HEK293 (cell line): ENCODE results near the gene FNDC8.
A peak's percentile ranks its signal among the peaks of the same experiment; 100 is the strongest.

ENCODE experiments used
- GLIS1 ChIP-seq: fragments of 450-650 bp; formaldehyde crosslinking; IDR thresholded peaks from 2 replicates; pipeline ENCODE4 v1.5.1; 2016; ENCODE audit warnings: missing biosample characterization, missing genetic modification characterization
- IKZF3 ChIP-seq: fragments of 450-650 bp; IDR thresholded peaks from 2 replicates; pipeline ENCODE4 v1.5.0; 2018; ENCODE audit warnings: missing biosample characterization, mild to moderate bottlenecking, missing genetic modification characterization, moderate library complexity
- RBAK ChIP-seq: fragments of 450-650 bp; formaldehyde crosslinking; IDR thresholded peaks from 2 replicates; pipeline ENCODE4 v1.5.1; 2016; ENCODE audit warnings: missing biosample characterization, missing genetic modification characterization
- SALL2 ChIP-seq: fragments of 450-650 bp; formaldehyde crosslinking; IDR thresholded peaks from 2 replicates; pipeline ENCODE4 v1.5.0; 2017; ENCODE audit warnings: missing biosample characterization, mild to moderate bottlenecking, missing genetic modification characterization, borderline replicate concordance
- SP7 ChIP-seq: fragments of 450-650 bp; formaldehyde crosslinking; IDR thresholded peaks from 2 replicates; pipeline ENCODE4 v1.5.1; 2016; ENCODE audit warnings: missing biosample characterization, missing genetic modification characterization
- ZBTB17 ChIP-seq: fragments of 450-650 bp; formaldehyde crosslinking; IDR thresholded peaks from 2 replicates; pipeline ENCODE4 v1.5.1; 2016; ENCODE audit warnings: missing biosample characterization, missing genetic modification characterization
- ZFP3 ChIP-seq: fragments of 450-650 bp; formaldehyde crosslinking; IDR thresholded peaks from 2 replicates; pipeline ENCODE4 v1.5.1; 2016; ENCODE audit warnings: low read depth, missing biosample characterization, missing genetic modification characterization
- ZFP69B ChIP-seq: fragments of 450-650 bp; formaldehyde crosslinking; IDR thresholded peaks from 2 replicates; pipeline ENCODE4 v1.5.1; 2016; ENCODE audit warnings: missing biosample characterization, missing genetic modification characterization
- ZNF121 ChIP-seq: fragments of 450-650 bp; formaldehyde crosslinking; IDR thresholded peaks from 2 replicates; pipeline ENCODE4 v1.5.1; 2016; ENCODE audit warnings: missing biosample characterization, missing genetic modification characterization
- ZNF132 ChIP-seq: fragments of 450-650 bp; formaldehyde crosslinking; IDR thresholded peaks from 2 replicates; pipeline ENCODE4 v1.5.1; 2017; ENCODE audit warnings: missing biosample characterization, missing genetic modification characterization, borderline replicate concordance
- ZNF174 ChIP-seq: fragments of 450-650 bp; formaldehyde crosslinking; IDR thresholded peaks from 2 replicates; pipeline ENCODE4 v1.5.0; 2017; ENCODE audit warnings: missing biosample characterization, mild to moderate bottlenecking, missing genetic modification characterization
- ZNF24 ChIP-seq: fragments of 450-650 bp; formaldehyde crosslinking; IDR thresholded peaks from 2 replicates; pipeline ENCODE4 v1.5.1; 2016; ENCODE audit warnings: missing biosample characterization, missing genetic modification characterization
- ZNF394 ChIP-seq: fragments of 450-650 bp; formaldehyde crosslinking; IDR thresholded peaks from 2 replicates; pipeline ENCODE4 v1.5.1; 2016; ENCODE audit warnings: missing biosample characterization, missing genetic modification characterization, mild to moderate bottlenecking, moderate library complexity, borderline replicate concordance
- ZNF501 ChIP-seq: fragments of 450-650 bp; formaldehyde crosslinking; IDR thresholded peaks from 2 replicates; pipeline ENCODE4 v1.5.1; 2016; ENCODE audit warnings: missing biosample characterization, missing genetic modification characterization
- ZNF664 ChIP-seq: fragments of 450-650 bp; formaldehyde crosslinking; IDR thresholded peaks from 2 replicates; pipeline ENCODE4 v1.5.1; 2016; ENCODE audit warnings: missing biosample characterization, missing genetic modification characterization
- TF ChIP-seq, protein P1 (sequence below): fragments of 450-650 bp; formaldehyde crosslinking; conservative IDR thresholded peaks from 2 replicates; pipeline ENCODE4 v1.5.1; 2016; ENCODE audit warnings: low read depth, missing biosample characterization, missing genetic modification characterization
- TF ChIP-seq, protein P2 (sequence below): fragments of 450-650 bp; formaldehyde crosslinking; IDR thresholded peaks from 2 replicates; pipeline ENCODE4 v1.5.1; 2016; ENCODE audit warnings: missing biosample characterization, missing genetic modification characterization
- TF ChIP-seq, protein P3 (sequence below): fragments of 450-650 bp; formaldehyde crosslinking; conservative IDR thresholded peaks from 2 replicates; pipeline ENCODE4 v1.5.1; 2016; ENCODE audit warnings: low read depth, missing biosample characterization, missing genetic modification characterization
- TF ChIP-seq, protein P4 (sequence below): fragments of 450-650 bp; formaldehyde crosslinking; IDR thresholded peaks from 2 replicates; pipeline ENCODE4; 2016; ENCODE audit warnings: missing biosample characterization, missing genetic modification characterization
- TF ChIP-seq, protein P5 (sequence below): fragments of 450-650 bp; formaldehyde crosslinking; IDR thresholded peaks from 2 replicates; pipeline ENCODE4 v1.5.1; 2016; ENCODE audit warnings: missing biosample characterization, missing genetic modification characterization
- TF ChIP-seq, protein P6 (sequence below): fragments of 450-650 bp; formaldehyde crosslinking; IDR thresholded peaks from 2 replicates; pipeline ENCODE4 v1.5.1; 2016; ENCODE audit warnings: missing biosample characterization, missing genetic modification characterization, low read depth

The FNDC8 gene

DNA sequence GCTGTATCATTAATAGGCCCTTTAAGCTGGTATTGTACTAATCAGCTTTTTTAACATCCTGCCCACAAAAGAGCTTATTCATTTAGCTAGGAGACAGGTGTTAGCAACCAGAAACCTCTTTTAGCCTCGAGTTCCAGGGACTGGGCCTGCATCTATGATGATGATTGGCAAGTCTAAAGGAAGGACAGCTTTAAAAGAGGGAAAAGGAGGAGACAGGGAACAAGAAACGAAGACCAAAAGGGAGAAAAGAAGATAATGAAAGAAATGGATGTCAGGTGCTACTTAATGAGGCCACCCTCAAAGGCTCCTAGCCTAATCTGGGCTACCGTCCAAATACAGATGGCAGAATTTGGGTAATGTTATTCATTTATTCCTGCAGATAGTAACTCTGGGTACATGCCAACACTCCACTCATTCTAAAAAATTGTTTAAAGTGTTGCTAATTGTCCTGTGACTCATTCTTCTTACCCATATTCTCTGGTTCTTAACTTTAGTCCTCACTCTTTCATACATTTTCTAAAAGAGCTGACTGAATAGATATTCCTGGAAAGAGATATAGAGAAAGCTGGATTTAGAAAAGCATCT lies 39.2 kb upstream of the FNDC8 start (continued):
- TF ChIP-seq, protein P1, sequence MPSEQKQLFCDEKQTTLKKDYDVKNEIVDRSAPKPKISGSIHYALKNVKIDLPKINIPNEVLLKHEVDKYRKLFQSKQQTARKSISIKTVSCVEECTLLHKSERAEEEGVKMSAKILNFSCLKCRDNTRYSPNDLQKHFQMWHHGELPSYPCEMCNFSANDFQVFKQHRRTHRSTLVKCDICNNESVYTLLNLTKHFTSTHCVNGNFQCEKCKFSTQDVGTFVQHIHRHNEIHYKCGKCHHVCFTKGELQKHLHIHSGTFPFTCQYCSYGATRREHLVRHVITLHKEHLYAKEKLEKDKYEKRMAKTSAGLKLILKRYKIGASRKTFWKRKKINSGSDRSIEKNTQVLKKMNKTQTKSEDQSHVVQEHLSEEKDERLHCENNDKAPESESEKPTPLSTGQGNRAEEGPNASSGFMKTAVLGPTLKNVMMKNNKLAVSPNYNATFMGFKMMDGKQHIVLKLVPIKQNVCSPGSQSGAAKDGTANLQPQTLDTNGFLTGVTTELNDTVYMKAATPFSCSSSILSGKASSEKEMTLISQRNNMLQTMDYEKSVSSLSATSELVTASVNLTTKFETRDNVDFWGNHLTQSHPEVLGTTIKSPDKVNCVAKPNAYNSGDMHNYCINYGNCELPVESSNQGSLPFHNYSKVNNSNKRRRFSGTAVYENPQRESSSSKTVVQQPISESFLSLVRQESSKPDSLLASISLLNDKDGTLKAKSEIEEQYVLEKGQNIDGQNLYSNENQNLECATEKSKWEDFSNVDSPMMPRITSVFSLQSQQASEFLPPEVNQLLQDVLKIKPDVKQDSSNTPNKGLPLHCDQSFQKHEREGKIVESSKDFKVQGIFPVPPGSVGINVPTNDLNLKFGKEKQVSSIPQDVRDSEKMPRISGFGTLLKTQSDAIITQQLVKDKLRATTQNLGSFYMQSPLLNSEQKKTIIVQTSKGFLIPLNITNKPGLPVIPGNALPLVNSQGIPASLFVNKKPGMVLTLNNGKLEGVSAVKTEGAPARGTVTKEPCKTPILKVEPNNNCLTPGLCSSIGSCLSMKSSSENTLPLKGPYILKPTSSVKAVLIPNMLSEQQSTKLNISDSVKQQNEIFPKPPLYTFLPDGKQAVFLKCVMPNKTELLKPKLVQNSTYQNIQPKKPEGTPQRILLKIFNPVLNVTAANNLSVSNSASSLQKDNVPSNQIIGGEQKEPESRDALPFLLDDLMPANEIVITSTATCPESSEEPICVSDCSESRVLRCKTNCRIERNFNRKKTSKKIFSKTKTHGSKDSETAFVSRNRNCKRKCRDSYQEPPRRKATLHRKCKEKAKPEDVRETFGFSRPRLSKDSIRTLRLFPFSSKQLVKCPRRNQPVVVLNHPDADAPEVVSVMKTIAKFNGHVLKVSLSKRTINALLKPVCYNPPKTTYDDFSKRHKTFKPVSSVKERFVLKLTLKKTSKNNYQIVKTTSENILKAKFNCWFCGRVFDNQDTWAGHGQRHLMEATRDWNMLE (tag by site-specific recombination): no peak
- TF ChIP-seq ZNF121 (tag by site-specific recombination): no peak
- no peak for TF ChIP-seq ZFP69B
- TF ChIP-seq, protein P2, sequence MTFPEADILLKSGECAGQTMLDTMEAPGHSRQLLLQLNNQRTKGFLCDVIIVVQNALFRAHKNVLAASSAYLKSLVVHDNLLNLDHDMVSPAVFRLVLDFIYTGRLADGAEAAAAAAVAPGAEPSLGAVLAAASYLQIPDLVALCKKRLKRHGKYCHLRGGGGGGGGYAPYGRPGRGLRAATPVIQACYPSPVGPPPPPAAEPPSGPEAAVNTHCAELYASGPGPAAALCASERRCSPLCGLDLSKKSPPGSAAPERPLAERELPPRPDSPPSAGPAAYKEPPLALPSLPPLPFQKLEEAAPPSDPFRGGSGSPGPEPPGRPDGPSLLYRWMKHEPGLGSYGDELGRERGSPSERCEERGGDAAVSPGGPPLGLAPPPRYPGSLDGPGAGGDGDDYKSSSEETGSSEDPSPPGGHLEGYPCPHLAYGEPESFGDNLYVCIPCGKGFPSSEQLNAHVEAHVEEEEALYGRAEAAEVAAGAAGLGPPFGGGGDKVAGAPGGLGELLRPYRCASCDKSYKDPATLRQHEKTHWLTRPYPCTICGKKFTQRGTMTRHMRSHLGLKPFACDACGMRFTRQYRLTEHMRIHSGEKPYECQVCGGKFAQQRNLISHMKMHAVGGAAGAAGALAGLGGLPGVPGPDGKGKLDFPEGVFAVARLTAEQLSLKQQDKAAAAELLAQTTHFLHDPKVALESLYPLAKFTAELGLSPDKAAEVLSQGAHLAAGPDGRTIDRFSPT (tag by site-specific recombination): peak; percentile 36; the same call in 1 of the 2 replicates
- TF ChIP-seq ZNF132 (tag by site-specific recombination): no peak
- no peak for TF ChIP-seq ZNF394 (tag by site-specific recombination)
- TF ChIP-seq, protein P3, sequence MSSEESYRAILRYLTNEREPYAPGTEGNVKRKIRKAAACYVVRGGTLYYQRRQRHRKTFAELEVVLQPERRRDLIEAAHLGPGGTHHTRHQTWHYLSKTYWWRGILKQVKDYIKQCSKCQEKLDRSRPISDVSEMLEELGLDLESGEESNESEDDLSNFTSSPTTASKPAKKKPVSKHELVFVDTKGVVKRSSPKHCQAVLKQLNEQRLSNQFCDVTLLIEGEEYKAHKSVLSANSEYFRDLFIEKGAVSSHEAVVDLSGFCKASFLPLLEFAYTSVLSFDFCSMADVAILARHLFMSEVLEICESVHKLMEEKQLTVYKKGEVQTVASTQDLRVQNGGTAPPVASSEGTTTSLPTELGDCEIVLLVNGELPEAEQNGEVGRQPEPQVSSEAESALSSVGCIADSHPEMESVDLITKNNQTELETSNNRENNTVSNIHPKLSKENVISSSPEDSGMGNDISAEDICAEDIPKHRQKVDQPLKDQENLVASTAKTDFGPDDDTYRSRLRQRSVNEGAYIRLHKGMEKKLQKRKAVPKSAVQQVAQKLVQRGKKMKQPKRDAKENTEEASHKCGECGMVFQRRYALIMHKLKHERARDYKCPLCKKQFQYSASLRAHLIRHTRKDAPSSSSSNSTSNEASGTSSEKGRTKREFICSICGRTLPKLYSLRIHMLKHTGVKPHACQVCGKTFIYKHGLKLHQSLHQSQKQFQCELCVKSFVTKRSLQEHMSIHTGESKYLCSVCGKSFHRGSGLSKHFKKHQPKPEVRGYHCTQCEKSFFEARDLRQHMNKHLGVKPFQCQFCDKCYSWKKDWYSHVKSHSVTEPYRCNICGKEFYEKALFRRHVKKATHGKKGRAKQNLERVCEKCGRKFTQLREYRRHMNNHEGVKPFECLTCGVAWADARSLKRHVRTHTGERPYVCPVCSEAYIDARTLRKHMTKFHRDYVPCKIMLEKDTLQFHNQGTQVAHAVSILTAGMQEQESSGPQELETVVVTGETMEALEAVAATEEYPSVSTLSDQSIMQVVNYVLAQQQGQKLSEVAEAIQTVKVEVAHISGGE (tag by site-specific recombination): no peak
- 0 out of 2 replicates have a peak, but pooled peaks have one; percentile 45 for TF ChIP-seq SP7 (tag by site-specific recombination)
- TF ChIP-seq ZNF501: peak; percentile 34; the same call in 1 of the 2 replicates
- TF ChIP-seq ZBTB17 (tag by site-specific recombination): peak; percentile 53
- TF ChIP-seq IKZF3 (tag by site-specific recombination): peak; percentile 12; the same call in 1 of the 2 replicates
- no peak for TF ChIP-seq SALL2 (tag by site-specific recombination)
- TF ChIP-seq ZFP3 (tag by site-specific recombination): no peak
- TF ChIP-seq GLIS1 (tag by site-specific recombination): peak; percentile 85
- TF ChIP-seq, protein P4, sequence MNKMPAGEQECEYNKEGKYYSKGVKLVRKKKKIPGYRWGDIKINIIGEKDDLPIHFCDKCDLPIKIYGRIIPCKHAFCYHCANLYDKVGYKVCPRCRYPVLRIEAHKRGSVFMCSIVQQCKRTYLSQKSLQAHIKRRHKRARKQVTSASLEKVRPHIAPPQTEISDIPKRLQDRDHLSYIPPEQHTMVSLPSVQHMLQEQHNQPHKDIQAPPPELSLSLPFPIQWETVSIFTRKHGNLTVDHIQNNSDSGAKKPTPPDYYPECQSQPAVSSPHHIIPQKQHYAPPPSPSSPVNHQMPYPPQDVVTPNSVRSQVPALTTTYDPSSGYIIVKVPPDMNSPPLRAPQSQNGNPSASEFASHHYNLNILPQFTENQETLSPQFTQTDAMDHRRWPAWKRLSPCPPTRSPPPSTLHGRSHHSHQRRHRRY (tag by site-specific recombination): no peak
- TF ChIP-seq RBAK (tag by site-specific recombination): no peak
- TF ChIP-seq, protein P5, sequence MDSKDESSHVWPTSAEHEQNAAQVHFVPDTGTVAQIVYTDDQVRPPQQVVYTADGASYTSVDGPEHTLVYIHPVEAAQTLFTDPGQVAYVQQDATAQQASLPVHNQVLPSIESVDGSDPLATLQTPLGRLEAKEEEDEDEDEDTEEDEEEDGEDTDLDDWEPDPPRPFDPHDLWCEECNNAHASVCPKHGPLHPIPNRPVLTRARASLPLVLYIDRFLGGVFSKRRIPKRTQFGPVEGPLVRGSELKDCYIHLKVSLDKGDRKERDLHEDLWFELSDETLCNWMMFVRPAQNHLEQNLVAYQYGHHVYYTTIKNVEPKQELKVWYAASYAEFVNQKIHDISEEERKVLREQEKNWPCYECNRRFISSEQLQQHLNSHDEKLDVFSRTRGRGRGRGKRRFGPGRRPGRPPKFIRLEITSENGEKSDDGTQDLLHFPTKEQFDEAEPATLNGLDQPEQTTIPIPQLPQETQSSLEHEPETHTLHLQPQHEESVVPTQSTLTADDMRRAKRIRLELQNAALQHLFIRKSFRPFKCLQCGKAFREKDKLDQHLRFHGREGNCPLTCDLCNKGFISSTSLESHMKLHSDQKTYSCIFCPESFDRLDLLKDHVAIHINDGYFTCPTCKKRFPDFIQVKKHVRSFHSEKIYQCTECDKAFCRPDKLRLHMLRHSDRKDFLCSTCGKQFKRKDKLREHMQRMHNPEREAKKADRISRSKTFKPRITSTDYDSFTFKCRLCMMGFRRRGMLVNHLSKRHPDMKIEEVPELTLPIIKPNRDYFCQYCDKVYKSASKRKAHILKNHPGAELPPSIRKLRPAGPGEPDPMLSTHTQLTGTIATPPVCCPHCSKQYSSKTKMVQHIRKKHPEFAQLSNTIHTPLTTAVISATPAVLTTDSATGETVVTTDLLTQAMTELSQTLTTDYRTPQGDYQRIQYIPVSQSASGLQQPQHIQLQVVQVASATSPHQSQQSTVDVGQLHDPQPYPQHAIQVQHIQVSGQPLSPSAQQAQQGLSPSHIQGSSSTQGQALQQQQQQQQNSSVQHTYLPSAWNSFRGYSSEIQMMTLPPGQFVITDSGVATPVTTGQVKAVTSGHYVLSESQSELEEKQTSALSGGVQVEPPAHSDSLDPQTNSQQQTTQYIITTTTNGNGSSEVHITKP: peak; percentile 53; the same call in 1 of the 2 replicates
- no peak for TF ChIP-seq ZNF174 (tag by site-specific recombination)
- no peak for TF ChIP-seq ZNF664
- TF ChIP-seq, protein P6, sequence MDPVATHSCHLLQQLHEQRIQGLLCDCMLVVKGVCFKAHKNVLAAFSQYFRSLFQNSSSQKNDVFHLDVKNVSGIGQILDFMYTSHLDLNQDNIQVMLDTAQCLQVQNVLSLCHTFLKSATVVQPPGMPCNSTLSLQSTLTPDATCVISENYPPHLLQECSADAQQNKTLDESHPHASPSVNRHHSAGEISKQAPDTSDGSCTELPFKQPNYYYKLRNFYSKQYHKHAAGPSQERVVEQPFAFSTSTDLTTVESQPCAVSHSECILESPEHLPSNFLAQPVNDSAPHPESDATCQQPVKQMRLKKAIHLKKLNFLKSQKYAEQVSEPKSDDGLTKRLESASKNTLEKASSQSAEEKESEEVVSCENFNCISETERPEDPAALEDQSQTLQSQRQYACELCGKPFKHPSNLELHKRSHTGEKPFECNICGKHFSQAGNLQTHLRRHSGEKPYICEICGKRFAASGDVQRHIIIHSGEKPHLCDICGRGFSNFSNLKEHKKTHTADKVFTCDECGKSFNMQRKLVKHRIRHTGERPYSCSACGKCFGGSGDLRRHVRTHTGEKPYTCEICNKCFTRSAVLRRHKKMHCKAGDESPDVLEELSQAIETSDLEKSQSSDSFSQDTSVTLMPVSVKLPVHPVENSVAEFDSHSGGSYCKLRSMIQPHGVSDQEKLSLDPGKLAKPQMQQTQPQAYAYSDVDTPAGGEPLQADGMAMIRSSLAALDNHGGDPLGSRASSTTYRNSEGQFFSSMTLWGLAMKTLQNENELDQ (tag by site-specific recombination): no peak
- TF ChIP-seq ZNF24 (tag by site-specific recombination): peak; percentile 51; the same call in 1 of the 2 replicates
